Uterus (tissue), 2 donors: ENCODE data around the gene HES2.

Experiments
- CTCF ChIP-seq, 4 experiments: fragments of 200-600 bp in 2 of 4; fragments of 450-650 bp in 2 of 4; sonication (generic) in 2 of 4; IDR thresholded peaks; one replicate each; pipeline ENCODE4 v1.5.1; 2016 to 2019; ENCODE audit warnings: antibody characterized with exemption in 4 of 4, mild to moderate bottlenecking in 2 of 4, moderate library complexity in 1 of 4
- POLR2A ChIP-seq, 2 donors: fragments of 450-650 bp; IDR thresholded peaks; one replicate each; pipeline ENCODE4 v1.6.1; 2016; ENCODE audit warnings: antibody characterized with exemption in 2 of 2, mild to moderate bottlenecking in 1 of 2, moderate library complexity in 1 of 2

DNA sequence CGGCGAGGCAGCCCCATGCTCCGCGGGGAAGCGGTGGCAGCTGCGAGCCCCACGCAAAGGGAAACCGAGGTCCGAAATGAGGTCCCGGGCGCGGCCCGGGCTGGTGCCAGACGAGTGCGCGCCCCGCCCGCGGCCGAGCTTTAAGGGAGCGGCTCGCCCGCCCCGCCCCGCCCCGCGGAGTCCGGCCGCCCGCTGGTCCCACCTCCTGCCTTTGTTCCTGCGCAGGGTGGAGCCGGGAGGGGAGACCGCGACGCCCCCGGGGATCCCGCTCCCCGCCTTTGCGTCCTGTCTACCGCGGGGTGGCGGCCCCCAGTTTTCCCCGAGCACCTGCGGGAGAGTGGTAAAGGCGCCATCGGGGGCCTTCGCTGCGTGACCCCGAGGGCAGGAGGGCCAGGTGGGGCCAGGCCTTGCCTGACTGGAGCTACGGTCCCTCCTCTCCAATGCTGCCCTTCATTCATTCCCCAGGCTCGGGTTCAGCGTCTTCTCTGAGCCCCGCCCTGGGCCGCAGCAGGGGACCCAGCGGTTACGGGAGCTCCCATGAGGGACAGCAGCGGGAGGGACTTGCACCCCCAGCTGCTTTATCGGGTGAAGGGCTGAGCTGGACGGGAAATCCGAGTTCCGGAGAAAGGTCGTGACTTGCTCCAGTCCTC is at the start of gene HES2:
- TF ChIP-seq CTCF (IDR thresholded peaks at IDR 0.05): no peak
- no peak for TF ChIP-seq POLR2A (IDR thresholded peaks at IDR 0.05)
